Activated naive CD4-positive, alpha-beta T cell treated with Interleukin-2 at 50 U/mL for 16 hours (primary cell): ENCODE data around the gene PALM3.
"Not testable (repeated sequence)": the region's sequence is repeated elsewhere in the genome, so short reads cannot be mapped to it uniquely, and the experiment has no call there.

Experiments used
- DNase-seq: peaks from one replicate; pipeline ENCODE4 v3.0.0-alpha.2; 2020

The PALM3 gene

GRCh38 chr19:14058182-14059092 is 3.4 kb downstream of the PALM3 start:
- no peak for DNase-seq

GRCh38 chr19:14056741-14057356 is 5.0 kb downstream of the PALM3 start:
- DNase-seq: no peak

- DNase-seq: no peak
Observed at GRCh38 chr19:14056069-14056666, 5.7 kb downstream of the PALM3 start.

GRCh38 chr19:14055396-14055795 is 6.5 kb downstream of the PALM3 start:
- DNase-seq: no peak

GRCh38 chr19:14054721-14055120 is 7.2 kb downstream of the PALM3 start:
- DNase-seq: no peak

- DNase-seq: no peak
Observed at GRCh38 chr19:14054099-14054498, 7.8 kb downstream of the PALM3 start.

- DNase-seq: no peak
Observed at GRCh38 chr19:14053500-14053899, 8.4 kb downstream of the PALM3 start.

- no peak for DNase-seq
Observed at GRCh38 chr19:14053032-14053431, 8.8 kb downstream of the PALM3 start.

GRCh38 chr19:14052470-14052869 is 9.4 kb downstream of the PALM3 start:
- no peak for DNase-seq

- no peak for DNase-seq
Observed at GRCh38 chr19:14051980-14052379, 9.9 kb downstream of the PALM3 start.

GRCh38 chr19:14050961-14051360 is 10.9 kb downstream of the PALM3 start:
- DNase-seq: not testable (repeated sequence)

- DNase-seq: no peak
Observed at GRCh38 chr19:14050512-14050911, 11.4 kb downstream of the PALM3 start.

- DNase-seq: peak; percentile 80
Observed at GRCh38 chr19:14048443-14049153, 13.3 kb downstream of the PALM3 start.

- not testable (repeated sequence) for DNase-seq
Observed at GRCh38 chr19:14047866-14048265, 14.0 kb downstream of the PALM3 start.

- DNase-seq: peak; percentile 23
Observed at GRCh38 chr19:14042659-14043608, 18.9 kb downstream of the PALM3 start.

GRCh38 chr19:14039181-14039580 is 22.7 kb downstream of the PALM3 start:
- no peak for DNase-seq

- DNase-seq: no peak
Observed at GRCh38 chr19:14035706-14036105, 26.2 kb downstream of the PALM3 start.

GRCh38 chr19:14035159-14035558 is 26.7 kb downstream of the PALM3 start:
- DNase-seq: not testable (repeated sequence)

GRCh38 chr19:14033946-14034345 is 27.9 kb downstream of the PALM3 start:
- DNase-seq: no peak

GRCh38 chr19:14031719-14032480 is 30.0 kb downstream of the PALM3 start, which contains the start of gene IL27RA:
Gene IL27RA (plus strand): TSS chr19:14031762. CDS start chr19:14031873, 111 bp downstream.
- peak; percentile 83 for DNase-seq
